Panc1 (cell line): ENCODE measurements around the gene PTH. TPM values are rescaled to one million over a fixed set of nuclear protein-coding genes. Genes with fewer than 3 reads are reported as not detected.

Source experiments
- ATAC-seq: fragments of 200-7000 bp; cut with Tn5 transposase; 2 replicates; pipeline ENCODE4 v1.9.1; 2020; ENCODE audit warnings: mild to moderate bottlenecking, moderate library complexity
- BruUV-seq: library from RNA; stranded (reverse); fragments of 400-500 nt; replicated peaks from 2 replicates; lab custom pipeline; 2021; lab: Mats Ljungman, UMichigan
- CTCF ChIA-PET: fragments of 300-600 bp; sonication (Branson Sonifier 250); formaldehyde crosslinking; loops from one replicate; lab custom pipeline; 2022; ENCODE audit warnings: antibody characterized with exemption; lab: Charles Lee
- POLR2A ChIA-PET: fragments of 300-600 bp; sonication (Branson Sonifier 250); formaldehyde crosslinking; loops from one replicate; lab custom pipeline; 2022; ENCODE audit warnings: antibody characterized with exemption; lab: Charles Lee
- DNase-seq: peaks from one replicate; pipeline ENCODE4 v3.0.0-alpha.2; 2010; ENCODE audit warnings: low read depth, low spot score
- H3K27ac ChIP-seq: 2 replicates; pipeline ENCODE4 v1.5.1; 2011; ENCODE audit warnings: mild to moderate bottlenecking, low read length, inconsistent platforms
- H3K27me3 ChIP-seq: fragments of 200-500 bp; sonication (Bioruptor generic); 2 replicates; pipeline ENCODE4 v1.6.0; 2014; ENCODE audit warnings: low read length, inconsistent platforms; ENCODE audit not compliant: control insufficient read depth, insufficient read depth
- H3K36me3 ChIP-seq: fragments of 200-500 bp; sonication (Bioruptor generic); 2 replicates; pipeline ENCODE4 v1.5.1; 2014; ENCODE audit warnings: inconsistent platforms, mild to moderate bottlenecking, low read length, moderate library complexity; ENCODE audit not compliant: control insufficient read depth, insufficient read depth
- H3K4me1 ChIP-seq: 2 replicates; pipeline ENCODE4 v1.5.1; 2011; ENCODE audit warnings: inconsistent platforms, mild to moderate bottlenecking, low read length, moderate library complexity; ENCODE audit not compliant: control insufficient read depth, insufficient read depth
- H3K4me3 ChIP-seq, 2 experiments: 2 replicates each; pipeline ENCODE4 v1.5.1; 2011 to 2012; ENCODE audit warnings: low read depth in 2 of 2, low read length in 2 of 2, mild to moderate bottlenecking in 2 of 2, inconsistent platforms in 1 of 2, moderate library complexity in 1 of 2
- H3K9me3 ChIP-seq: fragments of 200-500 bp; sonication (Bioruptor generic); 2 replicates; pipeline ENCODE4 v1.5.1; 2014; ENCODE audit warnings: low read depth, mild to moderate bottlenecking, inconsistent platforms, low read length, moderate library complexity; ENCODE audit not compliant: control insufficient read depth, insufficient read depth
- CTCF ChIP-seq: fragments of 450-650 bp; IDR thresholded peaks from 2 replicates; pipeline ENCODE4 v1.5.1; 2017; ENCODE audit warnings: mild to moderate bottlenecking
- POLR2AphosphoS5 ChIP-seq: IDR thresholded peaks from 2 replicates; pipeline ENCODE4 v1.6.1; 2012; ENCODE audit warnings: mild to moderate bottlenecking, low read depth, low read length, moderate library complexity
- REST ChIP-seq, 2 experiments: IDR thresholded peaks; 2 replicates each; pipeline ENCODE4 v1.6.1; 2011 to 2012; ENCODE audit warnings: low read depth in 2 of 2, control low read depth in 1 of 2, low read length in 1 of 2, mild to moderate bottlenecking in 1 of 2, moderate library complexity in 1 of 2; ENCODE audit not compliant: insufficient read depth in 1 of 2
- SIN3A ChIP-seq: IDR thresholded peaks from 2 replicates; pipeline ENCODE4 v1.6.1; 2012; ENCODE audit warnings: low read depth, mild to moderate bottlenecking, low read length, moderate library complexity, borderline replicate concordance; ENCODE audit not compliant: insufficient read depth
- TCF7L2 ChIP-seq: IDR thresholded peaks from 2 replicates; pipeline ENCODE4 v1.6.1; 2011; ENCODE audit warnings: mild to moderate bottlenecking, low read depth, low read length, inconsistent platforms
- in situ Hi-C: cut with HindIII; loops from 2 replicates; pipeline ENCODE4 v1.10.0; 2016; ENCODE audit warnings: low sequenced_read_pairs, low pct_unique_long_range_greater_than_20kb
- intact Hi-C: fragments of 100-400 bp; cut with micrococcal nuclease; formaldehyde crosslinking; loops from one replicate; pipeline ENCODE4 v1.10.0; 2022; ENCODE audit not compliant: unreplicated experiment
- total RNA-seq: library from RNA; stranded (reverse); gene quantifications from one replicate; pipeline ENCODE4 v1.2.1, GENCODE V29; 2021; ENCODE audit not compliant: unreplicated experiment

Gene PTH
- total RNA-seq, 1 experiment from 2014 or later, result not detected

GRCh38 chr11:13473013-13473722 is 22.6 kb downstream of the PTH start:
- no peaks in the 10 kb centered on the region for H3K4me1 ChIP-seq
- H3K27me3 ChIP-seq, result no peaks in the 10 kb centered on the region; the same call in 1 of the 2 replicates
- ATAC-seq (no peak), DNase-seq (no peak)
- in situ Hi-C loops (no loop called here), intact Hi-C loops (no loop called here)
- no TSS peak for BruUV-seq
- H3K9me3 ChIP-seq, result no peaks in the 10 kb centered on the region
- H3K27ac ChIP-seq, result no peak overlapping the region
- CTCF ChIA-PET, result no interaction called here
- no peaks in the 10 kb centered on the region for H3K36me3 ChIP-seq
- H3K4me3 ChIP-seq, result no peak overlapping the region
- no peak for TF ChIP-seq TCF7L2
- no peak for TF ChIP-seq CTCF
- TF ChIP-seq POLR2AphosphoS5, result no peak
- TF ChIP-seq SIN3A, result no peak
- no peak for TF ChIP-seq REST (IDR thresholded peaks at IDR 0.05; ENCODE audit: insufficient read depth in 1 of 2, low read depth in 2 of 2, low read length in 1 of 2)
- POLR2A ChIA-PET, result interaction anchor here (0.6 kb wide), 1 partner anchor 52 kb away, joined by 9 read pairs; no protein-coding TSS in a partner anchor

GRCh38 chr11:13468750-13469149 is 27.0 kb downstream of the PTH start:
- POLR2A ChIA-PET, result no interaction called here
- ATAC-seq (no peak), DNase-seq (no peak)
- no peaks in the 10 kb centered on the region for H3K36me3 ChIP-seq
- intact Hi-C loops (loop anchor here (5.0 to 10.0 kb wide), 2 partner anchors 196 to 256 kb away; partner anchors contain the start of gene FAR1), in situ Hi-C loops (no loop called here)
- H3K27ac ChIP-seq, result no peak overlapping the region
- no peak overlapping the region for H3K4me3 ChIP-seq
- H3K4me1 ChIP-seq, result 0 out of 2 replicates have a peak, but pooled peaks cover 2% of the 10 kb centered on the region
- BruUV-seq, result no TSS peak
- TF ChIP-seq REST (IDR thresholded peaks at IDR 0.05; ENCODE audit: insufficient read depth in 1 of 2, low read depth in 2 of 2, low read length in 1 of 2) (no peak), POLR2AphosphoS5 (no peak), CTCF (no peak), TCF7L2 (no peak), SIN3A (no peak)
- no peaks in the 10 kb centered on the region for H3K27me3 ChIP-seq
- H3K9me3 ChIP-seq, result no peaks in the 10 kb centered on the region
- CTCF ChIA-PET, result no interaction called here
